HG03025 (cell line): ENCODE results near the gene PGF.

ENCODE experiments used
- ATAC-seq: cut with Tn5 transposase; IDR thresholded peaks from one replicate; pipeline ENCODE4 v1.9.1; 2021; ENCODE audit warnings: mild to moderate bottlenecking, moderate library complexity; ENCODE audit not compliant: unreplicated experiment, low FRiP score

Gene PGF

GRCh38 chr14:74959596-74960180, 4.3 kb upstream of the PGF start:
- no peak for ATAC-seq

GRCh38 chr14:74956280-74957072, 1.1 kb upstream of the PGF start:
- no peak for ATAC-seq

- ATAC-seq = no peak
These were observed 556 bp upstream of the PGF start for GRCh38 chr14:74956027-74956279.

DNA sequence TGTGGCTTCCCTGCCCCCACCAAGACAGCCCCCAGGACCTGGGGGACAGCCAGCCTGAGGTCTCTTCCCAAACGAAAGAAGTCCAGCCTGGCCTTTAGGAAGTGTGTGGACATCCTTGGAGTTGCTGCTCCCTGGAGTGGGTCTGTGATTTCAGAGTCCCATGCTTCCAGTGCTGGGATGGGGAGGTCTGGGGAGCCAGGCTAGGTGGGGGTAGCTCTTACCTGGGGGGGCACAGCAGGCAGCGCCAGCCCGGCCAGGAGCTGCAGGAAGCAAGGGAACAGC, 509 bp downstream of the PGF start:
- ATAC-seq = no peak

- no peak for ATAC-seq
These were observed 1.0 kb downstream of the PGF start for GRCh38 chr14:74954232-74954946.

- ATAC-seq = no peak
These were observed 1.7 kb downstream of the PGF start for GRCh38 chr14:74953686-74954085.

GRCh38 chr14:74952697-74953484, 2.5 kb downstream of the PGF start:
- no peak for ATAC-seq

DNA sequence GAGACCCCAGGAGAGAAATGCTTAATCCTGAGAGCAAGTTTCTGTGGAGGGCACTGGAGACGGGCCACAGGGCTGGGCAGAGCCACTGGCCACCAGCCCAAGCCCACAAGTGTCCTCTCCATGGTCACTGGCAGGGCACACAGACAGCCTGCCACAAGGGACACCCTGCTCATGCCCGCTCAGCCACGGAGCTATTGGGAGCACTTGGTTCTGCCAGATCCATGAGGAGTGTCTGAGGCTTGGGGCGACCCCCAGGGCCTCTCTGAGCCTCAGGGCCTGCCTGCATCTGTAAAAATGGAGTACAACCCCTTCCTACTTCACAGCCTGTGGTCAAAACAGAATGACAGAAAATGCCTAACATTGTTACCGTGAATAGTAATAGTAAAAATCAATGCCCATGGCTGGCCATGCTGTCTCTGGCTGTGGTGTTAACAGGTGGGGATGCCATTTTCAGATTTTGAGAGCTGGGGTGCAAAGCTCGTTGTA, 3.2 kb downstream of the PGF start:
- ATAC-seq = no peak

GRCh38 chr14:74951443-74952179, 3.8 kb downstream of the PGF start:
- no peak for ATAC-seq

DNA sequence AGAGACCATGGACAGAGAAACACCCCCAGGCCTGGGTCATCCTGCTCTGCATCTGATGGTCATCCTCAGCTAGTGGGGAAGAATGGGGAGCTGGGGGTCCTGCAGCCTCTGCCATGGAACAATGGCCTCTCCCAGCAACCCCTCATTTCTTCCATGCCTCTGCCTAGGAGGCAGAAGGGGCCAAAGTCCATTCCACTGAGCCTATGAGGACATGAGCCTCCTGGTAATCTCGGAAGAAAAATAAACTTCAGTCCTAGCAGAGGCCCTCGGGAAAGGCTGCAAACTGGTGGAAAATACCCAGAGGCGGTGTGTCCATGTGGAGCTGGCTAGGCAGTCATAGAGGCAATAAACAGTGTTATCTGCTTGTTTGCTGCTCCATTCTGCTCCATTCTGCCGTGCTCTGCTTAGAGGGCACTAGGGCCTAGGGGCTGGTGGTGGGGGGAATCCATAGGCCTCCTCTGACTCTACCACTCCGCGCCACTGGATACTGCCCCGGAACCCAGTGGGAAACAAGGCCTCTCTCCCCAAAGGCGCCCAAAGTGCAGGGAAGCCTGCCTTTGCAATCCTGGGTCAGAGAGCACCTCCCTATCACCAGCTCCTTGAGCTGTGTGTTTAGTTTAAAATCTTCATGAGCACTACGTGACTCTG, 4.5 kb downstream of the PGF start:
- no peak for ATAC-seq

- ATAC-seq = no peak
These were observed 5.4 kb downstream of the PGF start for GRCh38 chr14:74949859-74950573.

GRCh38 chr14:74949191-74949601, 6.2 kb downstream of the PGF start:
- no peak for ATAC-seq

GRCh38 chr14:74948228-74949175, 6.9 kb downstream of the PGF start:
- no peak for ATAC-seq

DNA sequence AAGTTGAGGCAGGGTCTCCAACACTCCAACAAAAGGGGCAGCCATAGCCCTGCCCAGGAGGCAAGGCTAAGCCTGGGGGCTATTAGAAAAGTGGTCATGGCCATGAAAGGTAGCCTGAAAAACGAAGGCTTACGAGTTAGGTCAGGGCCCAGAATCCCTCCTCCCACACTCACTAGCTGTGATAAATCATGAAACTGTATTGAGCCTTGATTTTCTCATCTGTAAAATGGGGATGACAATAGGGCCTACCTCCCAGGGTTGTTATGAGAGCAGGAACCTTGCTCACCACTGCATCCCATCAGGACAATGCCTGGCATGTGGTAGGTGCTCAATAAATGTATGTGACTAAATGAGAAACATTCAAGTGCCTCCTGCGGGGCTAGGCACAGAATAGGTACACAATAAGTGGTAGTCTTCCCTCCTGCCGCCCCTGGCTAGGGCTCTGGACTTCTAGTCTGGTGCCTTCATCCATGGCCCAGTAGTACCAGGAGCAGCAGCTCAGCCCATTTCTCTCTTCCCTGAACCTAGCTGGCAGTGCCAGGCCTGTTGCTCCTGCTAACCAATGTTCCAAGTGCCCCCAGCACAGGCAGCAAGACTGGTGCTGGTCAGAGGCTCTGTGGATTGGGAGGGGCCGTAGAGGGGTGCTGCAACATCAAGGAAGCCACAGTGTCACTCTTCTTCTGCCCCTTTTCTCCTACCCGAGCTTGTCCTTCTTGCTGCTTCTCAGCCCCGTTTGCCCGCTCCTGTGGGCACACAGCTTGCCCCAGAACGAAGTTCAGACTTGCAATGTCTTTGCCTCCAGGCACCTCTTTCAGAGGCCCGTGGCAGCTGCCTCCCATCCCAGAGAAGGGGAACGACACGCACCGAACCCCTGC, 7.8 kb downstream of the PGF start:
- no peak for ATAC-seq

DNA sequence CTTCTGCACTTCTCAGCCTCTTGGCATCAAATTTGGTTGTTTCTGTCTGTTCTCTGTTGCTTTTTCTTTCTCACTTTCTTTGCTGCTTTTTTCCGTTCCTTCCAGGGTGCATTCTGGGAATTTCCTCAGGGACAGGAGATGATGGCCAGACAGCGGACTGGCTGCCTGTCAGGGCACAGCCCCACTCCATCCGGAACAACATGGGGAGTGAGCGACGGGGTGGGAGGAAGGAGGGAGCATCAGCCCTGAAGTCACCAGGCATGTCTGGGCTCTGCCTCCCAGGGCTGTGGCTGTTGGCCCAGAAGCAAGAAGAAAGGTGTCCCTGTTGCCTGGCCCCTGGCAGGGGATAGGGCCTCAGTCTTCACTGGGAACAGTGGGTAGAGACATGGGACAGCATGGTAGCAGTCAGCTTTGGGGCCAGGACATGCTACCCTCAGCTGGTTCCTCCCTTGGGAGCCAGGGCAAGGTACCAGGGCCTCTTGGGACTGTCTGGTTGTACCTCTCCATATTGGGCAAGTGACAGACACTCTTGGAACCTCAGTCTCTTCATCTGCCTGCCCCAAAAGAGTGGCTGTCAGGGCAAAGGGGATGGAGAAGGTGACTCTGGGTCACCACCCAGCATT, 8.6 kb downstream of the PGF start:
- no peak for ATAC-seq

GRCh38 chr14:74945852-74946658, 9.3 kb downstream of the PGF start:
- no peak for ATAC-seq
